Endothelial cell of umbilical vein (primary cell): ENCODE measurements around the gene CDKN2AIP. TPM values are rescaled to one million over a fixed set of nuclear protein-coding genes. Genes with fewer than 3 reads are reported as not detected.

Source experiments
- BruUV-seq: library from RNA; stranded (reverse); fragments of 400-500 nt; replicated peaks from 2 replicates; lab custom pipeline; 2021; lab: Mats Ljungman, UMichigan
- CTCF ChIA-PET: fragments of 300-600, 350-600 bp; sonication (Branson Sonifier 250); formaldehyde crosslinking; loops from one replicate; lab custom pipeline; 2021; ENCODE audit warnings: antibody characterized with exemption, inconsistent platforms; lab: Charles Lee
- POLR2A ChIA-PET: fragments of 300-600, 350-600 bp; sonication (Branson Sonifier 250); formaldehyde crosslinking; loops from one replicate; lab custom pipeline; 2021; ENCODE audit warnings: antibody characterized with exemption, inconsistent platforms; lab: Charles Lee
- DNase-seq: peaks from one replicate; pipeline ENCODE4 v3.0.0-alpha.2; 2011; ENCODE audit warnings: low read depth, low spot score
- FAIRE-seq: peaks from 2 replicates; lab custom pipeline; 2011; peaks lifted over from hg19 to GRCh38; lab: Jason Lieb, UNC
- H2AFZ ChIP-seq: 2 replicates; pipeline ENCODE4 v1.6.0; 2012; ENCODE audit warnings: low read depth, low read length, control low read depth, inconsistent platforms
- H3K27ac ChIP-seq: 2 replicates; pipeline ENCODE4 v1.5.1; 2011; ENCODE audit warnings: low read depth, mild to moderate bottlenecking, control low read depth, low read length, moderate library complexity; ENCODE audit not compliant: insufficient read depth
- H3K27me3 ChIP-seq, 2 experiments: 2 replicates each; pipeline versions ENCODE4 v1.6.0 to v1.6.1; 2011; ENCODE audit warnings: low read length in 2 of 2, mixed read lengths in 1 of 2; ENCODE audit not compliant: control insufficient read depth in 2 of 2, insufficient read depth in 2 of 2
- H3K36me3 ChIP-seq, 2 experiments: 2 replicates in 1 of 2; 3 replicates in 1 of 2; pipeline ENCODE4 v1.5.1; 2011; ENCODE audit warnings: low read length in 2 of 2, mild to moderate bottlenecking in 1 of 2, moderate library complexity in 1 of 2; ENCODE audit not compliant: control insufficient read depth in 2 of 2, insufficient read depth in 2 of 2; ENCODE audit errors: extremely low read depth in 1 of 2
- H3K4me1 ChIP-seq: 3 replicates; pipeline ENCODE4 v1.5.1; 2011; ENCODE audit warnings: mild to moderate bottlenecking, low read length; ENCODE audit not compliant: control insufficient read depth, insufficient read depth; ENCODE audit errors: extremely low read depth
- H3K4me2 ChIP-seq: 2 replicates; pipeline ENCODE4 v1.6.1; 2011; ENCODE audit warnings: low read length, control low read depth, mixed read lengths; ENCODE audit not compliant: insufficient read depth
- H3K4me3 ChIP-seq, 3 experiments: fragments of 200-600 bp in 1 of 3; sonication (generic), shearing (Covaris generic) in 1 of 3; replicated peaks in 1 of 3; 2 replicates each; pipeline ENCODE4 v1.5.1; 2011 to 2016; ENCODE audit warnings: control low read depth in 3 of 3, low read length in 3 of 3, mild to moderate bottlenecking in 2 of 3, inconsistent platforms in 1 of 3, low read depth in 1 of 3, moderate library complexity in 1 of 3; ENCODE audit not compliant: insufficient read depth in 1 of 3
- H3K79me2 ChIP-seq: 2 replicates; pipeline ENCODE4 v1.6.0; 2012; ENCODE audit warnings: low read length, inconsistent platforms; ENCODE audit not compliant: control insufficient read depth, insufficient read depth
- H3K9ac ChIP-seq: replicated peaks from 2 replicates; pipeline ENCODE3; 2011; ENCODE audit warnings: low read length, control low read depth; ENCODE audit not compliant: insufficient read depth; ENCODE audit errors: extremely low read depth
- H3K9me1 ChIP-seq: replicated peaks from 3 replicates; pipeline ENCODE4 v1.6.0; 2011; ENCODE audit warnings: mild to moderate bottlenecking, low read length; ENCODE audit not compliant: control insufficient read depth, insufficient read depth; ENCODE audit errors: extremely low read depth
- H3K9me3 ChIP-seq: replicated peaks from 2 replicates; pipeline ENCODE4 v1.5.1; 2012; ENCODE audit warnings: low read length, inconsistent platforms; ENCODE audit not compliant: control insufficient read depth, insufficient read depth
- H4K20me1 ChIP-seq: replicated peaks from 2 replicates; pipeline ENCODE3; 2011; ENCODE audit warnings: mild to moderate bottlenecking, low read length; ENCODE audit not compliant: control insufficient read depth, insufficient read depth; ENCODE audit errors: extremely low read depth
- GATA2 ChIP-seq: IDR thresholded peaks from 2 replicates; pipeline ENCODE4 v1.7.0; 2011; ENCODE audit warnings: low read depth, mild to moderate bottlenecking, moderate library complexity, mixed read lengths, low read length; ENCODE audit not compliant: insufficient read length, insufficient read depth
- JUN ChIP-seq: IDR thresholded peaks from 2 replicates; pipeline ENCODE4 v1.6.1; 2011; ENCODE audit warnings: borderline replicate concordance, low read depth; ENCODE audit not compliant: insufficient read length, insufficient read depth
- MYC ChIP-seq: IDR thresholded peaks from one replicate; pipeline ENCODE4 v1.6.1; 2011; ENCODE audit warnings: mild to moderate bottlenecking, low read depth, low read length
- POLR2AphosphoS5 ChIP-seq: IDR thresholded peaks from 2 replicates; pipeline ENCODE4 v1.6.1; 2012; ENCODE audit warnings: low read depth, mild to moderate bottlenecking, control low read depth, low read length, moderate library complexity; ENCODE audit not compliant: insufficient read depth
- dilution Hi-C: fragments of 300-500 bp; cut with MboI; formaldehyde crosslinking; loops from one replicate; pipeline ENCODE4 v1.15.0; 2019; ENCODE audit warnings: low sequenced_read_pairs; ENCODE audit not compliant: extremely low pct_ligation_motif_present
- intact Hi-C: fragments of 100-400 bp; cut with micrococcal nuclease; formaldehyde crosslinking; loops from one replicate; pipeline ENCODE4 v1.10.0; 2022
- polyA plus RNA-seq, 4 experiments: library from polyadenylated mRNA; depleted of rRNA in 3 of 4; stranded (reverse) in 3 of 4; unstranded in 1 of 4; fragments of >200 nt; gene quantifications; 2 replicates each; pipeline versions ENCODE4 v1.2.1 to v1.2.3, GENCODE V29; 2011 to 2012; ENCODE audit warnings: missing spikeins in 1 of 4
- total RNA-seq: library from RNA; stranded (reverse); gene quantifications from 2 replicates; pipeline ENCODE4 v1.2.3, GENCODE V29; 2021
- TF ChIP-seq, protein P1 (sequence below), 2 donors: IDR thresholded peaks; 1 replicate in 1 of 2; 2 replicates in 1 of 2; pipeline ENCODE4 v1.5.1; 2011; ENCODE audit warnings: low read length in 2 of 2, mild to moderate bottlenecking in 2 of 2, moderate library complexity in 2 of 2, control low read depth in 1 of 2, inconsistent platforms in 1 of 2, low read depth in 1 of 2; ENCODE audit not compliant: insufficient read depth in 1 of 2; ENCODE audit errors: extremely low read depth in 1 of 2

CDKN2AIP gene
- total and polyA plus RNA-seq, 2 donors (not counting 3 experiments of a cell fraction or from before 2014, with no cell fraction given) = 5.1 to 12.8 TPM

DNA sequence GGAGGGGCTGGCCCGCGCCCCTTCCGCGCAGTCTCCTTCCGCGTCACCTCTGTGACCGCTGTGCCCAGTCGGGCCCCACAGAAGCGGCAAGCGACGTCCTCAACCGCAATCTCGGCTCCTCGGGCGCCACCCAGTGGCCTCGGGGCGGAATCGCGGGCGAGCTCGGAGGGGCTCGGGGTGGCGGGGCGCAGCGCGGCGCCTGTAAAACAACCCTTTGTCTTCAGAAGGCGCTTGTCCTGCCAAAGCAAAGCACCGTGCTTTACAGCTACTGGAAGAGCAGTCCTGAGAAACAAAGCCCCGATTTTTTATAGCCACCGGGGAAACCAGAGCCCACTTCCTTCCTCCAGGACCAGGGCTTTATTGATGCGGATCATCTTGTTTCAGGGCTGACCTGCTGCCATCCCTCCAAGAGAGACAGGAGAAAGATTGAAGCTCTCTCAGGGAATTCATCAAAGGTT lies 37.3 kb upstream of the CDKN2AIP start:
- intact Hi-C loops (loop anchor here (1.0 kb wide), 6 partner anchors 37 to 469 kb away; partner anchors contain the start of gene CDKN2AIP), dilution Hi-C loops (no loop called here)
- TF ChIP-seq MYC (no peak), POLR2AphosphoS5 (peak; percentile 42), GATA2 (no peak), JUN (no peak)
- TF ChIP-seq, protein P1, sequence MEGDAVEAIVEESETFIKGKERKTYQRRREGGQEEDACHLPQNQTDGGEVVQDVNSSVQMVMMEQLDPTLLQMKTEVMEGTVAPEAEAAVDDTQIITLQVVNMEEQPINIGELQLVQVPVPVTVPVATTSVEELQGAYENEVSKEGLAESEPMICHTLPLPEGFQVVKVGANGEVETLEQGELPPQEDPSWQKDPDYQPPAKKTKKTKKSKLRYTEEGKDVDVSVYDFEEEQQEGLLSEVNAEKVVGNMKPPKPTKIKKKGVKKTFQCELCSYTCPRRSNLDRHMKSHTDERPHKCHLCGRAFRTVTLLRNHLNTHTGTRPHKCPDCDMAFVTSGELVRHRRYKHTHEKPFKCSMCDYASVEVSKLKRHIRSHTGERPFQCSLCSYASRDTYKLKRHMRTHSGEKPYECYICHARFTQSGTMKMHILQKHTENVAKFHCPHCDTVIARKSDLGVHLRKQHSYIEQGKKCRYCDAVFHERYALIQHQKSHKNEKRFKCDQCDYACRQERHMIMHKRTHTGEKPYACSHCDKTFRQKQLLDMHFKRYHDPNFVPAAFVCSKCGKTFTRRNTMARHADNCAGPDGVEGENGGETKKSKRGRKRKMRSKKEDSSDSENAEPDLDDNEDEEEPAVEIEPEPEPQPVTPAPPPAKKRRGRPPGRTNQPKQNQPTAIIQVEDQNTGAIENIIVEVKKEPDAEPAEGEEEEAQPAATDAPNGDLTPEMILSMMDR (IDR thresholded peaks at IDR 0.05; ENCODE audit: extremely low read depth in 1 of 2, insufficient read depth in 1 of 2, low read depth in 1 of 2, low read length in 2 of 2) = peak; percentile 91 to 96
- DNase-seq (peak; percentile 90), FAIRE-seq (peak; percentile 92)
- Histone ChIP-seq H4K20me1 (no peaks in the 10 kb centered on the region), H3K9me3 (no peaks in the 10 kb centered on the region), H3K9ac (peak overlapping the region; percentile 84), H3K79me2 (no peaks in the 10 kb centered on the region), H3K4me1 (peaks cover 7% of the 10 kb centered on the region), H3K4me2 (peak overlapping the region; percentile 87), H3K9me1 (no peaks in the 10 kb centered on the region), H3K36me3 (no peaks in the 10 kb centered on the region), H2AFZ (peak overlapping the region; percentile 83), H3K27ac (peak overlapping the region; percentile 39), H3K4me3 (peak overlapping the region; percentile 28 to 70 (median 33)), H3K27me3 (no peaks in the 10 kb centered on the region)
- no TSS peak for BruUV-seq
- ChIA-PET POLR2A (no interaction called here), CTCF (interaction anchor here (0.6 to 2.0 kb wide), 39 partner anchors 9 to 480 kb away, joined by 3 to 28 read pairs (median 5); partner anchors contain the start of genes CDKN2AIP and WWC2)
